CD4-positive, alpha-beta T cell treated with Interleukin-12 subunit alpha and Interleukin-12 subunit beta, for 1 hour (primary cell): ENCODE data around the gene CRX.
"Not testable (repeated sequence)": the region's sequence is repeated elsewhere in the genome, so short reads cannot be mapped to it uniquely, and the experiment has no call there.

Source experiments
- DNase-seq: peaks from one replicate; pipeline ENCODE4 v3.0.0-alpha.2; 2020

Gene CRX

DNA sequence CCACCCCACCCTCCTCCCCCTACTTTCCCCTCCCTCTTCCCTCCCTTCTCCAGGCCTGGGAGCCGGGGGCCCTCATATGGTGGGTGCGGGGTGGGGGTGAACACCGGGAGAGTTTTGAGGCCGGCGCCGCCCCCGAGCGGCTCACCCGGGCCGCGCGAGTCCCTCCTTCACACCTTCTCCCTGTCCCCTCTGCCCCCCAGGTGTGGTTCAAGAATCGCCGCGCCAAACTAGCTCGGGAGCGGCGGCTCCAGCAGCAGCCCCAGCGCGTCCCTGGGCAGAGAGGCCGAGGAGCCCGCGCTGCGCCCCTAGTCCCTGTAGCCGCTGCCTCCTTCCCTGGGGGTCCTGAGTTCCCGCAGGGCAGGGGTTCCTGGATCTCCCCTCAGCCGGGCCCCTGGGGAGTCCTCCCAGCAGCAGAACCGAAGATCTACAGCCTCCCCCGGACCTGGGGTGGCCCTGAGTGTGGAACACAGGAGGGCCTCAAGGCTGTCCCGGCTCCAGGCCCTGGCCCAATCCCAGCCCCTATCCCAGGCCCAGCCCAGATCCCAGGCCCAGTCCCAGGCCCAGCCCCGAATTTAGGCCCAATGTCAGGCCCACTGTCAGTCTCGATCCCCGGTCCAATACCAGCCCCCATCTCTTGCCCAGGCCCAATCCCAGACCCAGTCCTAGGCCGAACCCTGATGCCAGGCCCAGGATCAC, 39.0 kb downstream of the CRX start:
- DNase-seq, result no peak

DNA sequence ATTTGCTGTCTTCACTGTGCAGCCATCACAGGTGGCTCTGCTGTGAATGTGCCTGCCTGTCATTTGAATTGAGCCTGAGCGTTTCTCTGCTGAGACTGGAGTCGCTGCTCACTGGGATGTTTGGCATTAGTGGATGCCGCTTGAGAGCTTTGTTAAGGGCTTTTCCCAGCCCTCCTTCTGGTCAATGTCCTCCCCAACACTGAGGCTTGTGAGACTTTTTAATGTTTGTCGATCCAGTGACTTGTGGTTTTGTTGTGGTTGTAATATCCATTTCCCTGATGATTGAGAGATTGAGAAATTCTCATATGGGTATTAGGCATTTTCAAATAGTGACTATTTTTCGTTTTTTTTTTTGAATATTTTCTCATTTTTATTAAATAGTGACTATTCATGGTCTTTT, 39.9 kb downstream of the CRX start:
- DNase-seq, result no peak

DNA sequence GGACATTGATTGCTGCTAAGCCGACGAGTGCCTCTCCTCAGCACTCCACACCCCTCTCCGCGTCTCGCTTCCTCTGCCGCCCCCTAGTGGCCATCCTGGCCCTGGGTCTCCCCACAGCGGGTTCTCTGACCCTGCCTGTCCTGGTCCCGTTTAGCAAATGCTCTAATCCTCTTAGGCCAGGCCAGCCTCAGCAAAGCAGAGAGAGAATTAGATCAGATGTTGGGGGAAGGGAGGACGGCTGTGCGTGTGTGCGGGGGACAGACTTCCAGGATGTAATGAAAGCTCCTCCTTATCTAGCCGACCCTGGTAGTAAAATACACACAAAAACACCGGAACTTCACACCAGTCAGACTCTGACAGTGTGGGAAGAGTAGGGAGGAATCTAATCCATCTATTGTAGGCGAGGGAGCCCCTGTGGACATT, 41.8 kb downstream of the CRX start:
- DNase-seq, result peak; percentile 74

DNA sequence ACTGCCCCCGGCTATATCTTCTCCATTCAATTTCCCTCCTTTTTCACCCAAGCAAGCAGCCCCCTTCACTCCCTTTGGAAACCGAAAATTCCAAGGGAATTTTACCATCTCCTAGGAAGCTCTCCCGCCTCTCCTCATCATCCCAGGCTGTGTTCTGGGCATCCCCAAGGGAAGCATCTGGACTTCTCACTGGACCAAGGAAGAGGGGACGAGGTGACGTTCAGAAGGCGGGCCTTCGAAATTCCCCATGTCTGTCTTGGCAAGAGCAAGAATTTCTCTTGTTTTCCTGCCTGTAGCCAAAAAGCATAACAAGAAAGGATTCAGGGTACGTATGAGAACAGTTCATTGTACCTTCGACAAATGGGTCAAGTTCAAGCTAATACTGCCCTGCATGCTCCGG, 43.4 kb downstream of the CRX start:
- DNase-seq, result no peak

DNA sequence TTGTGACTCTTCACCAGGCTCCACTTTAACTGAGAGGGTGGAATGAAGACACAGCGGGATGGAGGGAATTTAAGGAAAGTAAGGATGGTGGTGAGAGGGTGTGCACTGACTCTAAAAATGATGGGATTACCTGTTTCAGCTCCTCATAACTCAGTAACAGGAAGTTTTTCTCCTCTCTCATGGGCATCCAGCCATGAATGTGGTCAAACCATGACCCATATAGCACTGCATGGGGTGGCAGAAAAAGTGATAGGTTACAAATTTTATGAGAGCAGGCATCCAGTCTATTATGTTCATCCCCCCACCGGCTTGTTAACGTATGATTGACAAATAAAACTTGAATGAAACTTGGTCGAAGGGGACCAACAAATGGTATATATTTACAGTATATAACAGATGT, 57.2 kb downstream of the CRX start:
- DNase-seq, result no peak

DNA sequence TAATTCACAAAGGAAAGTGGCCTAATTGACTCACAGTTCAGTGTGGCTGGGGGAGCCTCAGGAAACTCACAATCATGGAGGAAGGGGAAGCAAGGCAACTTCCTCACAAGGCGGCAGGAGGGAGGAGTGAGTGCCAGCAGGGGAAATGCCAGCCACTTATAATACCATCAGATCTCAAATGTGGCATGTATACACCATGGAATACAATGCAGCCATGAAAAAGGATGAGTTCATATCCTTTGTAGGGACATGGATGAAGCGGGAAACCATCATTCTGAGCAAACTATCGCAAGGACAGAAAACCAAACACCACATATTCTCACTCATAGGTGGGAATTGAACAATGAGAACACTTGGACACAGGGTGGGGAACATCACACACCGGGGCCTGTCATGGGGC, 57.6 kb downstream of the CRX start:
- not testable (repeated sequence) for DNase-seq

DNA sequence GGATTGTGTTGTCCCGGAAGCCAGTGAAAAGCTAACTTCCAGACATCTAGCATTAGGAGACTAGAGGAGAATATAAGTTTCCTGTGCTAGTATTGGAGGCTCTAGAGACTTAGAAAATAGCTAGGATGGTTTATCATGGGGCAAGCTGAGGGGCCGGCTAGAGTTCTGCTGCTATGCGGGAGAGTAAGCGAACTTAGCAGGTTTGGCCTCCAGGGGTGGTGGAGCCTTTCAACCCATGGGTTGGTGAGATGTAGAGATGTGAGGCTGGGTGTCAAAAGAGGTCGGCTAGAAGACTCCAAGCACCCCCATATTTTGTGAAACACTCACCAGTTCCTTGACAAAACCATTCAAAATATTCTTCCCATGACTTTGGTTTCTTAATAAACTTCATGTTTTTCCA, 60.0 kb downstream of the CRX start:
- no peak for DNase-seq

DNA sequence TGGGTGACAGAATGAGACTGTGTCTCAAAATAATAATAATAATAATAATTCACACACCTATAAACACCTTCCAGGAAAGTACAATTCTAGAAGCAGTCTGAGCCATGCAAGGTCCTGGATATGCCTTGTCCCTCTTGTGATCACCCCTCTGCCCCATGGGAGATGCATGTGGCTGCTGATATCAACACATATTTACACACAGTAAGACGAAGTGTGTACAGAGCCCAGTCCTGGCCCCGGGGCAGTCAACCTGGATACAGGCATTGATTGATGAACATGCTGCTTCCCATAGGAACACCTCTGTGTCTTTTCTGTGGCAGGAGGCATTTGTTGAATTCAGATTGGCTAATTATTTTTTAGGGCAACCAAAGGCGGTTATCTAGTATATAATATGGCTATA, 61.2 kb downstream of the CRX start:
- DNase-seq, result no peak

DNA sequence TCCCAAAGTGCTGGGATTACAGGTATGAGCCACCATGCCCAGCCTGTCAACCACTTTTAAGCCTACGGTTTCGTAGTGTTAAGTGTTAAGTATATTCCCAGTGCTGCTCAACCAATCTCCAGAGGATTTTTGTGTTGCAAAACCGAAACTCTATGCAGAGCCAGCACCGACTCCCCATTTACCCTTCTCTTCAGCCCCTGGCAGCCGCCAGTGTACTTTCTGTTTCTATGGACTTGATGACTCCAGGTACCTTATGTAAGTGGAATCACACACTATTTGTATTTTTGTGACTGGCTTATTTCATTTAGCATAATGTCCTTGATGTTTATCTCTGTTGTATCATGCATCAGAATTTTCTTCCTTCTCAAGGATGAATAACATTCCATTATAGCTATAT, 63.3 kb downstream of the CRX start:
- no peak for DNase-seq

DNA sequence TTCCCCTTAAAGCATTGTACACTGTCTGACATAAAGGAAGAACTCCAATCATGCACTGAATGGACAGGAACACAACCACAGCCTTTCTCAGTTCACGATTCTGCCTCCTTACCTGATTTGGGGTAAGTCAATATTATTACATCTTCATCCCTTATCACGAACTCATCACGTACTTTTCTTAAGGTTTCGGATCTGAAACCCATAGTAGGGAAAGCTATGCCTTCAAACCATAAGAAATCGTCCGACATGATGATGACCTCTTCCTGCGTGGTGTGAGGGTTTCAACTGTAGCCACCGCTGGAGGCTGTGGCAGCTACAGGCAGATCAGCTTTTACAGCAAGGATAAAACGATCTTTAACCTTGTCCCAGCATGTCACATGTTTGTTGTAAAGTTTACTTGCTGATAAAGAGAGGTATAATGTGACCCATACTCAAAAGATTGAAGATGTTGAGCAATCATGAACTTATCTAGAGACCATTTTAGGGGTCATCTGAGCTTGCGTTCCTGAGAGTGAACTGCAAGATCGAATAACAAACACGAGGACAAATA, 64.3 kb downstream of the CRX start, which contains the start of gene SULT2A1:
Gene SULT2A1, minus strand, starts transcription at position 306 of the 550 bp plus-strand sequence. Its CDS starts 58 bp downstream, at position 248.
- no peak for DNase-seq

DNA sequence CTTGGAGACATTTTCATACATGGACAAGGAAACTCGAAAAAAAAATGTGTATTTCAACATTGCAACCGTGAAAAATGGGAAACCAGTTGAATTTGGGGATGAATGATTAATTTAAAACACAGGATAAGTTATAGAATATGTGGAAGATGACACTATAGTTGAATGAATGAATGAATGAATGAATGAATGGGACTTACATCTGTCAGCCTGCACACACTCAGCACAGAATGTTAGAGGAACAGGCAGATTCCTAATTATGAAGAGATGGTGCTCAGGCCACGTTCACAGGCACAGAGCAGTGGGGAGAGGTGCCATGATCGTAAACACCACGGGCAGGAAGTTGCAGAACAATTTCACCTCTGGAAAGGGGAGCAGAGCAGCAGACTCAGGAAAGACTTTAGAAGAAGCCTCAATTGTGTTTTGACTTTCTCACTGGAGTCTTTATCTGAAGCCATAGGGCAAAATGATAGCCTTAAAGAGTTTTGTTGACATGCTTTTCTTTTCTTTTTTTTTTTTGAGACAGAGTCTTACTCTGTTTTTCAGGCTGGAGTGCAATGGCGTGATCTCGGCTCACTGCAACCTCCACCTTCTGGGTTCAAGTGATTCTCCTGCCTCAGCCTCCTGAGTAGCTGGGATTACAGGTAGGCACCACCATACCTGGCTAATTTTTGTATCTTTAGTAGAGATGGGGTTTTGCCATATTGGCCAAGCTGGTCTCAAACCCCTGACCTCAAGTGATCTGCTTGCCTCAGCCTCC, 69.3 kb downstream of the CRX start:
- no peak for DNase-seq

DNA sequence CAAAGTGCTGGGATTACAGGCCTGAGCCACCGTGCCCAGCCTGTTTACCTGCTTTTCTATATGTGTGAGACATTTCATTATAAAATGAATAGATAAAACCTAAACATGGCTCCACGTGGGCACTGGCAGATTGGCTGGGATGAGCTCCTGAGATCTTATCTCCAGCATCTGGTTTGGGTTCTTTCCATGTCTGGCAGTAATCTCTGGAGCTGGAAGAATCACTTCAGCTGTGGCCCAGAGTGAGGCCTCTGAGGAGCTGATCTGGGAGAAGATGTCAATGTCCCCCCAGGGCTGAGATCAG, 69.8 kb downstream of the CRX start:
- no peak for DNase-seq

DNA sequence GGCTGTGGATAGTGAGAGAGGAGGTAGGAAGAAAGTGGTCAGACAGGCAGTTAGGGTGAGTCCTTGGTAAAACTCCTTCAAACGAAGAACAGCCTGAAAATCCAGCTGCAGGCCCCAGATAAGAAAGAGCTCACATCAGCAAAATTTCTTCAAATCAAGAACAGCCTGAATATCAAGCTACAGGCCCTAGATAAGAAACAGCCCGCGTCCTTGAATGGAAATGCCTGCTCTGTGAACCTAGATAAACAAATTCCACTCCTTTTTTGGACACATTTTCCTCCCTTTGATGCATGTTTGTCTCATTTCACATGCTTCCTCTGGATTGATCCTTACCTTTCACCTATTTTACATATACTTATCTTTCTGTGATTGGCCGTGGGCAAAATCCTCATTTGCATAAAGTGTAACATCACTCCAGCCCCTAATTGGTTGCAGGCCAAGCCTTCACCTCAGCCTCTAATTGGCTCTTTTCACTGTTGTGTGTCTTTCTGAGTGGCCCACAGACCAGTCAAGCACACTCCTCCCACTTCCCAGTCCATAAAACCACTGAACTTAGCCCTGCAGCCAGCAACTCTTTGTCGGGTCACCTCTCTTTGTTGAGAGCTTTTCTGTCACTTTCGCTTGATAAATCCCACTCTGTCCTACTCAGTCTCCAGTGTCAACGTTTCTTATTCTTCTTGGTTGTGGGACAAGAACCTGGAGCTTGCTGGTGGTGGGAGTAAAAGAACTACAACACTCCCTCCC, 70.4 kb downstream of the CRX start:
- DNase-seq, result no peak
